ENCODE measurements around the gene STRIP1.
"Not testable (repeated sequence)": the region's sequence is repeated elsewhere in the genome, so short reads cannot be mapped to it uniquely, and the experiment has no call there.

Gene STRIP1

DNA sequence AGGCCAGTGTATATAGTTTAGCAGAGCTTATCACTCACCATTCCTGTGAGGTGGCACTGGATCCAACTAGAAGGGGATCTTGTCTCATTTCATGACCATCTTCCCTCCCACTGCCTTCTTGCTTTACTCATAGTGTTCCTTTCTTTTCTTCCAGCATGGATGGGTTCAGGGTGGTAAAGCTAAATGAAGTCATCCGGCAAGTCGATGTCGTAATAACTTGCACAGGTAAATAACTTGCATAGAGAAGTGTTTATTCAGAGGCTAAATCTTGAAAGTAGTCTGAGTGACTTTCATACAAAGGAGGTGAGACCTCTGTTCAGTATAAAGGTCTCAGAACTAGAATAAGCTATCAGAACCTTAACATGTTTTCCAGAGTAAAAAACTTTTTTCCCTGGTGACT is 16.6 kb upstream of the STRIP1 start:
- H3K4me3 ChIP-seq (ENCODE audit: low read length), result no peak overlapping the region
- H3K27me3 ChIP-seq (ENCODE audit: control insufficient read depth, insufficient read depth, low read length), result no peaks in the 10 kb centered on the region
- H3K4me1 ChIP-seq (ENCODE audit: control insufficient read depth, insufficient read depth, low read length), result no peaks in the 10 kb centered on the region
- no peaks in the 10 kb centered on the region for H3K9me3 ChIP-seq (ENCODE audit: control insufficient read depth, low read length)
- no peak overlapping the region for H3K9ac ChIP-seq (ENCODE audit: low read length)
- H3K36me3 ChIP-seq (ENCODE audit: control insufficient read depth, insufficient read depth, low read length), result peaks cover 28% of the 10 kb centered on the region

DNA sequence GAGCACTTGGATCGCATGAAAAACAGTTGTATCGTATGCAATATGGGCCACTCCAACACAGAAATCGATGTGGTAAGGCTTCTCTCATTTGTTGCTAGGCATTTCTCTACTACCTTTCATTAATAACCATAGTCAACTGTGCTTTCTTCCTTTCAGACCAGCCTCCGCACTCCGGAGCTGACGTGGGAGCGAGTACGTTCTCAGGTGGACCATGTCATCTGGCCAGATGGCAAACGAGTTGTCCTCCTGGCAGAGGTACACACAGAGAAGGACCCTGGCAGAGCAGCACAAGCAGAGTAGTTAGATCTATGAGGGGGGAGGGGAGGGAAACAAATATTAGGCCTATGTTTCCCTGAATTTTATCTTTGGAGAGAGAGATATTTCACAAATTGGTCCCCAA is 16.0 kb upstream of the STRIP1 start:
- Histone ChIP-seq H3K36me3 (ENCODE audit: control insufficient read depth, insufficient read depth, low read length) (peaks cover 34% of the 10 kb centered on the region), H3K9me3 (ENCODE audit: control insufficient read depth, low read length) (no peaks in the 10 kb centered on the region)

GRCh38 chr1:110019770-110020169 is 14.7 kb upstream of the STRIP1 start:
- H3K36me3 ChIP-seq (ENCODE audit: control insufficient read depth, insufficient read depth, low read length), result peaks cover 35% of the 10 kb centered on the region
- no peaks in the 10 kb centered on the region for H3K27me3 ChIP-seq (ENCODE audit: control insufficient read depth, insufficient read depth, low read length)
- H3K9ac ChIP-seq (ENCODE audit: low read length), result no peak overlapping the region
- no peak overlapping the region for H3K4me3 ChIP-seq (ENCODE audit: low read length)
- no peaks in the 10 kb centered on the region for H3K4me1 ChIP-seq (ENCODE audit: control insufficient read depth, insufficient read depth, low read length)
- no peaks in the 10 kb centered on the region for H3K9me3 ChIP-seq (ENCODE audit: control insufficient read depth, low read length)

More for the DNA sequence above, 16.0 kb upstream of the STRIP1 start:
- Histone ChIP-seq H3K27me3 (ENCODE audit: control insufficient read depth, insufficient read depth, low read length) (no peaks in the 10 kb centered on the region), H3K4me3 (ENCODE audit: low read length) (no peak overlapping the region), H3K4me1 (ENCODE audit: control insufficient read depth, insufficient read depth, low read length) (no peaks in the 10 kb centered on the region), H3K9ac (ENCODE audit: low read length) (no peak overlapping the region)

DNA sequence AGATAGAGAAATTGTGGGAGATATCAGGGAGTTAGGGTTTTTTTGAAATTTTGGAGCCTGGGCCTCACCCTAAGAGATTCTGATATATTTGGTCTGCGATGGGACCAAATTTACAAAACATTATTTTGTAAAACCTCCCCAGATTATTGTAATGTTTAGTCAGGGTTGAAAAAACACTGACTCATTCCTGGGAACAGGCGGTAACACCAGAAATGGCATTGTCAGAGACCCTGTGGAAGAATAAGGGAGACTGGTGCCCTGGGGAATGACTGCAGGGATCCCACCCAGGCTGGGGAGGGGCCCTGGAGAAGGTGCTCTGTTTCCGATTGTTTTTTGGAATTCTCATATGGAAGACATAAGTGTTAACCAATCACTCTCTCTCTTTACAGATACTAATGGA is 13.1 kb upstream of the STRIP1 start:
- no peak overlapping the region for H3K4me3 ChIP-seq (ENCODE audit: low read length)
- H3K36me3 ChIP-seq (ENCODE audit: control insufficient read depth, insufficient read depth, low read length), result peaks cover 30% of the 10 kb centered on the region
- no peak overlapping the region for H3K9ac ChIP-seq (ENCODE audit: low read length)
- no peaks in the 10 kb centered on the region for H3K9me3 ChIP-seq (ENCODE audit: control insufficient read depth, low read length)
- H3K4me1 ChIP-seq (ENCODE audit: control insufficient read depth, insufficient read depth, low read length), result no peaks in the 10 kb centered on the region
- no peaks in the 10 kb centered on the region for H3K27me3 ChIP-seq (ENCODE audit: control insufficient read depth, insufficient read depth, low read length)

DNA sequence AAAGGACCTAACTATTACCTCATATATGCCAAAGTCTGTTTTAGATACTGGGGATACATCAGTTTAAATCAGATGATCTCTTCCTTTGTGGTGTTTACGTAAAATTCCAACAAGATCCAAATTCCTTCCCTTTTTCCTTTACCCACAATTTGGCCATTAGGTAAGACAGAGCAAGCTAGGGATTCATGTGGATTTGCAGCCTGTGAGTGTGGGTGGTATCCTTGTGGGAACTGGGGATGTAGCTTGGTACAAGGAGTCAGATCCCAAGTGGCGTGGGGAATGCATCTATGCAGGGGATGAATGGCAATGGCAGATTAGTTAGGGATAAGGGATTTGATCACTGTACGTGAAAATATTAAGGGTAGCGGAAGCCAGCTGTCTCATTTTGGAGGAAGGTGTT is 9.8 kb upstream of the STRIP1 start:
- Histone ChIP-seq H3K9me3 (ENCODE audit: control insufficient read depth, low read length) (no peaks in the 10 kb centered on the region), H3K4me1 (ENCODE audit: control insufficient read depth, insufficient read depth, low read length) (no peaks in the 10 kb centered on the region), H3K27me3 (ENCODE audit: control insufficient read depth, insufficient read depth, low read length) (no peaks in the 10 kb centered on the region), H3K36me3 (ENCODE audit: control insufficient read depth, insufficient read depth, low read length) (peaks cover 13% of the 10 kb centered on the region), H3K9ac (ENCODE audit: low read length) (no peak overlapping the region), H3K4me3 (ENCODE audit: low read length) (no peak overlapping the region)

- not testable (repeated sequence) for H3K36me3 ChIP-seq (ENCODE audit: control insufficient read depth, insufficient read depth, low read length); H3K4me3 ChIP-seq (ENCODE audit: low read length); H3K27me3 ChIP-seq (ENCODE audit: control insufficient read depth, insufficient read depth, low read length); H3K9me3 ChIP-seq (ENCODE audit: control insufficient read depth, low read length)
- Histone ChIP-seq H3K9ac (ENCODE audit: low read length) (peak overlapping the region; percentile 31), H3K4me1 (ENCODE audit: control insufficient read depth, insufficient read depth, low read length) (peaks cover 16% of the 10 kb centered on the region)
Observed at GRCh38 chr1:110030687-110031086, 3.7 kb upstream of the STRIP1 start.

GRCh38 chr1:110032327-110032726 is 2.1 kb upstream of the STRIP1 start:
- no peaks in the 10 kb centered on the region for H3K27me3 ChIP-seq (ENCODE audit: control insufficient read depth, insufficient read depth, low read length)
- no peaks in the 10 kb centered on the region for H3K36me3 ChIP-seq (ENCODE audit: control insufficient read depth, insufficient read depth, low read length)
- H3K4me3 ChIP-seq (ENCODE audit: low read length), result no peak overlapping the region
- H3K9me3 ChIP-seq (ENCODE audit: control insufficient read depth, low read length), result no peaks in the 10 kb centered on the region
- H3K4me1 ChIP-seq (ENCODE audit: control insufficient read depth, insufficient read depth, low read length), result peaks cover 17% of the 10 kb centered on the region
- no peak overlapping the region for H3K9ac ChIP-seq (ENCODE audit: low read length)

GRCh38 chr1:110033421-110033820 is 1.0 kb upstream of the STRIP1 start:
- no peaks in the 10 kb centered on the region for H3K9me3 ChIP-seq (ENCODE audit: control insufficient read depth, low read length)
- peaks cover 17% of the 10 kb centered on the region for H3K4me1 ChIP-seq (ENCODE audit: control insufficient read depth, insufficient read depth, low read length)
- H3K27me3 ChIP-seq (ENCODE audit: control insufficient read depth, insufficient read depth, low read length), result no peaks in the 10 kb centered on the region
- H3K36me3 ChIP-seq (ENCODE audit: control insufficient read depth, insufficient read depth, low read length), result peaks cover 3% of the 10 kb centered on the region
- H3K4me3 ChIP-seq (ENCODE audit: low read length), result no peak overlapping the region
- H3K9ac ChIP-seq (ENCODE audit: low read length), result no peak overlapping the region

- no peaks in the 10 kb centered on the region for H3K27me3 ChIP-seq (ENCODE audit: control insufficient read depth, insufficient read depth, low read length)
- H3K9ac ChIP-seq (ENCODE audit: low read length), result peak overlapping the region; percentile 20
Observed at GRCh38 chr1:110034040-110034450, 379 bp upstream of the STRIP1 start.

DNA sequence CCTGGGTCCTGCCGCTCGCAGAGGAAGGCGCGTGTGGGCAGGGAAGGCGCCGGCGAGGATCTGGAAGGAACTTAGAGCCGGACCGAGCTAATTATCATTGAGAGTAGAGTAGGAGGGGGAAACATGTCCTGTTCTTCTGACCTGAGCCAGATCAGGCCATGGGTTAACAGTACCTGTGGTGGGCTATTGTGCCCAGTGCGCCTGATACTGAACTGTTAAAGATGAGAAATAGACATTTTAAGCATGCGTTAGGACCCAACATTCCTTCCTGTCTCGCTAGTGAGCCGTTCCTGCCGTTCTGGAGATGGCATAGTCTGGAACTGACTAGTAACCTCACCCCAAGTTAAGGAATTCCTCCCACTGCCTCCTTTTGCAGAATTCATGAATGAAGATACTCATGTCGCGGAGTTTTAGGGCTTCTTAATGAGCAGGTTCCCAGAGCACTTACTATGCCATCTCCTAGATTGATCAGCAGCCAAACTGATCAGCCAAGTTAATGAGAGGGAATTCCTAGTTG is 870 bp downstream of the STRIP1 start:
- Histone ChIP-seq H3K36me3 (ENCODE audit: control insufficient read depth, insufficient read depth, low read length) (peaks cover 4% of the 10 kb centered on the region), H3K9me3 (ENCODE audit: control insufficient read depth, low read length) (no peaks in the 10 kb centered on the region), H3K4me1 (ENCODE audit: control insufficient read depth, insufficient read depth, low read length) (peaks cover 17% of the 10 kb centered on the region), H3K27me3 (ENCODE audit: control insufficient read depth, insufficient read depth, low read length) (no peaks in the 10 kb centered on the region), H3K9ac (ENCODE audit: low read length) (peak overlapping the region; percentile 93), H3K4me3 (ENCODE audit: low read length) (peak overlapping the region; percentile 56)

More at GRCh38 chr1:110034040-110034450, 379 bp upstream of the STRIP1 start:
- H3K4me1 ChIP-seq (ENCODE audit: control insufficient read depth, insufficient read depth, low read length), result peaks cover 17% of the 10 kb centered on the region
- no peak overlapping the region for H3K4me3 ChIP-seq (ENCODE audit: low read length)
- H3K36me3 ChIP-seq (ENCODE audit: control insufficient read depth, insufficient read depth, low read length), result peaks cover 4% of the 10 kb centered on the region
- no peaks in the 10 kb centered on the region for H3K9me3 ChIP-seq (ENCODE audit: control insufficient read depth, low read length)

DNA sequence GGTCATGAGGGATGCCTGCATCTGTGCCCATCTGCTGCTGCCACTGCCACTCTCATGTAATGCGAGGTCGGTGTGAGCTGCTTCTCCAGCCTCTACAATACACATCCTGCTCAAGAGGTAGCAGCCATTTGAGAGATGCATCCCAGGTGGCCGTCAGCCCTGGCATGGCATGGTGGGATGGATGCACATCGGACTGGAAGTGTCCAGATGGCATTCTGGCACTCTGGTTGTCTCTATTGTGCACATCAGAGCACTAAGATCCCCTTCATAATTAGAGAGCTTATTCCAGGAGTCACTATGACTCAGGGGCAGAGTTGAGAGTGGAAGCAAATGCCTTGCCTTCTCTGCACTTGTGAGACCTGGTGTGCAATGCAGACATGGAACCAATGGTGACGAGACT is 3.8 kb downstream of the STRIP1 start:
- no peaks in the 10 kb centered on the region for H3K9me3 ChIP-seq (ENCODE audit: control insufficient read depth, low read length)
- peaks cover 11% of the 10 kb centered on the region for H3K36me3 ChIP-seq (ENCODE audit: control insufficient read depth, insufficient read depth, low read length)
- H3K9ac ChIP-seq (ENCODE audit: low read length), result no peak overlapping the region
- no peaks in the 10 kb centered on the region for H3K27me3 ChIP-seq (ENCODE audit: control insufficient read depth, insufficient read depth, low read length)
- H3K4me1 ChIP-seq (ENCODE audit: control insufficient read depth, insufficient read depth, low read length), result peaks cover 7% of the 10 kb centered on the region
- H3K4me3 ChIP-seq (ENCODE audit: low read length), result no peak overlapping the region

DNA sequence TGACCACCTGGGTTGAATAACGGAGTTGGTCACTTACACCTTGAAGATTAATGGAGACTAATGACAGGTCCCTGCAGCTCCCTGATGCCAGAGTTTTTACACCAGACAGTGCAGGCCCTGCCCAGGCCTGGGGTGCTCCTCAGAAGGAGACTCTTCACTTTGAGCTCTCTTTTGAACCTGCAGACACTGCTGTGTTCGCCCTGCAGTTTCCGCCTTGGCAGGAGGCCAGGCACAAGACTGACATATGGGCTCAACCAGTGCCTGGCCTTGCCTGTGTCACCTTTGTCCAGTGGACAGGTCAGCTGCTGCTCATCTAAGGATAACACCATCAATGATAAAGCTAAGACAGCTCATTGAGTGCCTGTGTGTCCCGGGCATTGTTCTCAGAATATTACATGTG is 5.2 kb downstream of the STRIP1 start:
- peaks cover 7% of the 10 kb centered on the region for H3K4me1 ChIP-seq (ENCODE audit: control insufficient read depth, insufficient read depth, low read length)
- H3K4me3 ChIP-seq (ENCODE audit: low read length), result no peak overlapping the region
- H3K27me3 ChIP-seq (ENCODE audit: control insufficient read depth, insufficient read depth, low read length), result no peaks in the 10 kb centered on the region
- no peak overlapping the region for H3K9ac ChIP-seq (ENCODE audit: low read length)
- H3K36me3 ChIP-seq (ENCODE audit: control insufficient read depth, insufficient read depth, low read length), result peaks cover 18% of the 10 kb centered on the region
- no peaks in the 10 kb centered on the region for H3K9me3 ChIP-seq (ENCODE audit: control insufficient read depth, low read length)

- Histone ChIP-seq H3K9ac (ENCODE audit: low read length) (no peak overlapping the region), H3K9me3 (ENCODE audit: control insufficient read depth, low read length) (no peaks in the 10 kb centered on the region), H3K27me3 (ENCODE audit: control insufficient read depth, insufficient read depth, low read length) (no peaks in the 10 kb centered on the region), H3K4me1 (ENCODE audit: control insufficient read depth, insufficient read depth, low read length) (peaks cover 3% of the 10 kb centered on the region), H3K36me3 (ENCODE audit: control insufficient read depth, insufficient read depth, low read length) (peaks cover 19% of the 10 kb centered on the region), H3K4me3 (ENCODE audit: low read length) (no peak overlapping the region)
Observed at GRCh38 chr1:110040548-110040947, 6.1 kb downstream of the STRIP1 start.
